Stimulated activated CD4-positive, alpha-beta T cell treated with anti-CD3 and anti-CD28 coated beads, Interleukin-12 subunit alpha, Interleukin-12 subunit beta, amount 100 ng/mL, for 4 hours (primary cell): ENCODE results near the gene TPP2.

ENCODE experiments used
- DNase-seq: peaks from one replicate; pipeline ENCODE4 v3.0.0-alpha.2; 2020

TPP2 gene

GRCh38 chr13:102697264-102697663, 100.5 kb downstream of the TPP2 start:
- DNase-seq = no peak

GRCh38 chr13:102697929-102698648, 101.3 kb downstream of the TPP2 start:
- no peak for DNase-seq

GRCh38 chr13:102698649-102698980, 101.8 kb downstream of the TPP2 start:
- DNase-seq = no peak

GRCh38 chr13:102699504-102699903, 102.7 kb downstream of the TPP2 start:
- no peak for DNase-seq

- DNase-seq = no peak
Measured at GRCh38 chr13:102700088-102701031, 103.6 kb downstream of the TPP2 start.

- no peak for DNase-seq
Measured at GRCh38 chr13:102701331-102701730, 104.5 kb downstream of the TPP2 start.

GRCh38 chr13:102702965-102703725, 106.4 kb downstream of the TPP2 start:
- DNase-seq = no peak

- no peak for DNase-seq
Measured at GRCh38 chr13:102703726-102704035, 106.9 kb downstream of the TPP2 start.

- no peak for DNase-seq
Measured at GRCh38 chr13:102704238-102705058, 107.7 kb downstream of the TPP2 start.

GRCh38 chr13:102707467-102707866, 110.7 kb downstream of the TPP2 start:
- no peak for DNase-seq

GRCh38 chr13:102708211-102708610, 111.4 kb downstream of the TPP2 start:
- no peak for DNase-seq

GRCh38 chr13:102708991-102709390, 112.2 kb downstream of the TPP2 start:
- DNase-seq = no peak

- no peak for DNase-seq
Measured at GRCh38 chr13:102709536-102709935, 112.8 kb downstream of the TPP2 start.

GRCh38 chr13:102710261-102710679, 113.5 kb downstream of the TPP2 start:
- no peak for DNase-seq

GRCh38 chr13:102715447-102715846, 118.7 kb downstream of the TPP2 start:
- no peak for DNase-seq

GRCh38 chr13:102718746-102719145, 122.0 kb downstream of the TPP2 start:
- DNase-seq = no peak

GRCh38 chr13:102721800-102722231, 125.0 kb downstream of the TPP2 start:
- DNase-seq = no peak

GRCh38 chr13:102724923-102725322, 128.1 kb downstream of the TPP2 start:
- no peak for DNase-seq

GRCh38 chr13:102726430-102726829, 129.6 kb downstream of the TPP2 start:
- DNase-seq = no peak
